ENCODE measurements around the gene TMEM9. TPM values are rescaled to one million over a fixed set of nuclear protein-coding genes. Genes with fewer than 3 reads are reported as not detected.

TMEM9 gene
- total and polyA plus RNA-seq, 2 donors (not counting 3 experiments of a cell fraction or from before 2014, with no cell fraction given) = 39.3 to 96.1 TPM

- BruUV-seq (replicated peaks) = no TSS peak
- Histone ChIP-seq H3K27ac (ENCODE audit: insufficient read depth, low read depth, low read length) (no peak overlapping the region), H2AFZ (ENCODE audit: low read depth, low read length) (no peak overlapping the region), H3K4me3 (replicated peaks in 1 of 3; ENCODE audit: insufficient read depth in 1 of 3, low read depth in 1 of 3, low read length in 3 of 3) (no peak overlapping the region), H3K4me1 (ENCODE audit: control insufficient read depth, extremely low read depth, insufficient read depth, low read length) (no peaks in the 10 kb centered on the region), H3K9me1 (replicated peaks; ENCODE audit: control insufficient read depth, extremely low read depth, insufficient read depth, low read length) (no peaks in the 10 kb centered on the region), H4K20me1 (replicated peaks; ENCODE audit: control insufficient read depth, extremely low read depth, insufficient read depth, low read length) (no peaks in the 10 kb centered on the region), H3K9me3 (replicated peaks; ENCODE audit: control insufficient read depth, insufficient read depth, low read length) (no peaks in the 10 kb centered on the region), H3K79me2 (ENCODE audit: control insufficient read depth, insufficient read depth, low read length) (no peaks in the 10 kb centered on the region), H3K27me3 (ENCODE audit: control insufficient read depth in 2 of 2, insufficient read depth in 2 of 2, low read length in 2 of 2) (no peaks in the 10 kb centered on the region), H3K9ac (replicated peaks; ENCODE audit: extremely low read depth, insufficient read depth, low read length) (no peak overlapping the region), H3K36me3 (ENCODE audit: control insufficient read depth in 2 of 2, extremely low read depth in 1 of 2, insufficient read depth in 2 of 2, low read length in 2 of 2) (peaks cover 0 to 45% of the 10 kb centered on the region in 2 experiments), H3K4me2 (ENCODE audit: insufficient read depth, low read length) (no peak overlapping the region)
- DNase-seq (ENCODE audit: low read depth, low spot score) (no peak), FAIRE-seq (no peak)
- POLR2A ChIA-PET = no interaction called here
- intact Hi-C loops (cut with micrococcal nuclease) = no loop called here
- CTCF ChIA-PET = interaction anchor here (1.3 to 1.9 kb wide), 2 partner anchors 12 to 23 kb away, joined by 3 to 6 read pairs; partner anchors contain the start of gene TMEM9
- dilution Hi-C loops (cut with MboI; ENCODE audit: extremely low pct_ligation_motif_present, low sequenced_read_pairs) = no loop called here
- TF ChIP-seq MYC (IDR thresholded peaks at IDR 0.05; ENCODE audit: low read depth, low read length) = no peak
- no peak for TF ChIP-seq POLR2A (IDR thresholded peaks at IDR 0.05; ENCODE audit: low read depth, low read length)
- TF ChIP-seq JUN (IDR thresholded peaks at IDR 0.05; ENCODE audit: borderline replicate concordance, insufficient read depth, insufficient read length, low read depth) = no peak
- no peak for TF ChIP-seq GATA2 (IDR thresholded peaks at IDR 0.05; ENCODE audit: insufficient read depth, insufficient read length, low read depth, low read length)
- no peak for TF ChIP-seq FOS (IDR thresholded peaks at IDR 0.05; ENCODE audit: borderline replicate concordance, insufficient read depth, low read length)
- TF ChIP-seq MAX (IDR thresholded peaks at IDR 0.05; ENCODE audit: insufficient read depth, insufficient read length) = no peak
- TF ChIP-seq CTCF (IDR thresholded peaks at IDR 0.05; ENCODE audit: extremely low read depth in 1 of 2, insufficient read depth in 1 of 2, low read depth in 1 of 2, low read length in 2 of 2) = no peak
- TF ChIP-seq EZH2 (IDR thresholded peaks at IDR 0.05; ENCODE audit: borderline replicate concordance, low read depth, low read length, severe bottlenecking) = no peak
- no peak for TF ChIP-seq POLR2AphosphoS5 (IDR thresholded peaks at IDR 0.05; ENCODE audit: insufficient read depth, low read depth, low read length)
These were observed 12.0 kb downstream of the TMEM9 start for GRCh38 chr1:201142011-201142848.
